GM03348 (cell line): ENCODE results near the gene KCNC2.

Experiments
- DNase-seq: peaks from one replicate; pipeline ENCODE4 v3.0.0; 2012; ENCODE audit warnings: low spot score

Gene KCNC2

DNA sequence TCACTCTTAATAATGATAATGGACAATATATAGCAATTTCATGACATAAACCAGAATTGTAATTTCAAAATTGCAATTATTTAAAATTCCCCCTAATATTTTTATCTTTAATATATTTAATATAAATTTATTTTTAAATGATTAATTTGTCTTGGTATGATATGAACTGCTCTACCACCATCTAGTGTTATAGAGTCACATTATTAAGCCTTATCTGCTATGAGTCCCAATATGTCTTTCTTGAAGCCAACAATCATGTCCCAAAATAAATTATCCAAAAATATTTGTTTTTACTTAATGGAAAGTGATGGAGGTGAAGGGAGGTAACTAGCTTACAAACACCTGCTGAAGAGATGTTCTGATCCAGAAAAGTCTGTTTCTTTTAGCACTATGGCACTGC, 151.4 kb downstream of the KCNC2 start:
- no peak for DNase-seq

DNA sequence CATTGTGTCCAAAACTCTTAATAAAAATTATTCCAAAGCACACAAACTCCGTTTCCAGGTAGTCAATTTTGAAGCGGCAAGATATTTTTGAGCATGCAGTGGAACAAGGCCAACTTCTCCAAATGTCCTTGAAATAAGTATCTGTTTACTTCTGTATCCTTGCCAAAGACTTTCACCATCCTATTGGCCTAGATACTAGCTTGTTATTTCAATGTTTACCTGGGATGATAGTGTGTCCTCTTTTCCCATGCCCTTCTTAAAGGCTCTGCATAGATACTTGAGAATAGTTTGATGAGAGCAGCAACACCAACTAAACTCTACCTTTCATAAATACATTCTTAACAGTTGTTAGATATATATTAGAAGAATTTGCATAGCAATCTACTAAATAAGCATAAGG, 160.9 kb downstream of the KCNC2 start:
- DNase-seq: no peak

DNA sequence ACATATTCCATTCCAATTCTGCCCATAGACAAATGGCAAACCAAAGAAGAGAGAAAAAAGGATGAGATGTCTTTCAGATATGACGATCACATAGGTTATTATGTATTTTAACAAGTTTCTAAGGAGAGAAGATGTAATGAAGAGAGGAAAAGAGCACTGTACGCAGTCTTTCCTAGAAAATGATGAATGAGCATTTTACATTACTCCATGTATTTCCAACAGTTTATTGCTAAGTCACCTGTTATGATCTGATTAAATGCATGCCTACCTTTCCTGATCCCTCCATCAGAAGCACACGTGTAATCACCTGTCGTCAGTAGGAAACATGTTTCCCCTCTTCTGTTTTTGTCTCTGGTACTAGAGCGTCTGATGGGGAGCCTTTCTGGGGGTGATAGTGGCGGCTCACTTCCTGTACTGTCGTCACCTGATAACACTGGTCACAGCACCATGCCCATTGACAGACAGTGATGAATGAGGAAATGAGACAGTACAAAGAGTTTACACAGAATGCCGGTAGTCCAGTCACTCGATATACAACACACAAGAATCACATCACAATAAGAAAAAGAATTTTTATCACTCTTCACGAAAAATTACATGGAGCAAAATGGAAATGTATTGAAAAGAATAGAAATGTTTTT, 161.6 kb downstream of the KCNC2 start:
- DNase-seq: no peak

DNA sequence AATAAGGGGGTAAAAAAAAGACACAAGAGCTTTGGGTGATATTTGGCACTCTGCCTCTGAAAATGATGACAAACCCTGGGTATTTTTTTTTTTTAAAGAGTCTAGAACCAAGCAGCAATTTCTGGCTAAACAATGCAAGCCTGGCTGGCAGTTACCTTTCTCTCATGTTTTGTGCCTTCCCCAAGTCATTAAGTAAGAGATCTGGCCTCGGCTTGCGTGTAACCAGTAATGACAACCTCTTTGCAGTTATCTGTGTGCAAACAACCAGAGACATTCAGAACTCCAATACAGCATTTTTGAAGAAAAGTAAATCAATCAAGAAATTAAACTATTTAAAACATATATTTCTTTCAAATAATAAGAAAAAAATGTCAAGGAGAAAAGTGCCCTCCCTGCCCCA, 167.5 kb downstream of the KCNC2 start:
- no peak for DNase-seq

DNA sequence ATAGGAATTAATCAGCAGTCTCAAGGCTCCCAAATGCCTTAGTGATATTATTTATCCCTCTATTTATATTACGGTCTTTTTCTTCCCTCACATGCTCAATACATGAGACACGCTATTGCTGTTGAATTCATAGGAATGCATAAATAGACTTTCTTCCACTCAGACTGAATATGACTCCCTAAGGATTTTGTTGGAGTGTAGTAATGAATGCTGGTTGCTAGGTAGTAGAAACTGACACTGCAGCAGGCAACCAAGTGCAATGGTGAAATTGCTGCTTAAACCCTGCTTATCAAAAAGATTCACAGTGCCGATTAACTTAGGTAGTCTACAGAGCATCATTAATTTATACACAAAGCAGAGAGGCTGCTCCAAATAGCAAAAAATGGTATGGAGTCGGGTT, 168.2 kb downstream of the KCNC2 start:
- DNase-seq: no peak

DNA sequence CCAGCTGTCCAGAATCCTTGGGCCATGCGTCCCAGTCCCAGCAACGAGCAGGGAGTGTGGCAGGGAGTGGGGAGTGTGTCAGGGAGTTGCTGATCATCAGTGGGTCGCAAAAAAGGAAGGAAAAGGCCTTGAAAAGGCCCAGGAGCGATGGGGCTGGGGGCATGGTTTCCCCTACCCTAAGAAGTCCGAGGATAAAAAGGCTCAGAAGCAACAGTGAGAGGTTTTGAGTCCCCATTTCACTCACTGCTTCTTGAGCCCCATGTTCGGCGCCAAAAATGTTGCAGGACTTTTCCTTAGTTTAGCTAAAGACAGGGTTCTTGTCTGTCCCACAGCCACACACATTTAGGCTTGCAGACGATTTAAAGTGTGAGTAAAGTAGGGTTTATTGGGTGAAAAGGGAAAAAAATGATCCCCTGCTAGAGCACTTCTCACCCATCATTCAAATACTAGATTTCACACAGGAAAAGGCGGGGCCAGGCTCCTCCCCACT, 189.5 kb downstream of the KCNC2 start:
- no peak for DNase-seq

DNA sequence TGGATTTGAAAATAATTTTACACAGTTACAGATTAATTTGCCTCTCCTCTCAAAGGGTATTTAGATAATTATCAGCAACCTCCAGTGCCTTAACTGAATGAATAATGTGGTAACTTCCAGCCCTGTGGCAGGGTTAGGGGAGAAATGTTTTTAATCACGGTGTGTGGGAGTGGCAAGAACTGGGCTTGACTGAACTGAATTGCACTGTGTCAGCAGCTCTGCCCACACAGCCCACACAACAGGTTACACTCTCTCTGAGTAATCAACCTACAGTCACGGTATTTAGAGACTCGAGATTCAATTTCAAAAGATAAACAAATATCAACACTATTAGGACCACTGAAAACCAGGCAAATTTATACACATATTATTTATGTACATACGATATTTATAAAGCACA, 198.5 kb downstream of the KCNC2 start:
- no peak for DNase-seq

DNA sequence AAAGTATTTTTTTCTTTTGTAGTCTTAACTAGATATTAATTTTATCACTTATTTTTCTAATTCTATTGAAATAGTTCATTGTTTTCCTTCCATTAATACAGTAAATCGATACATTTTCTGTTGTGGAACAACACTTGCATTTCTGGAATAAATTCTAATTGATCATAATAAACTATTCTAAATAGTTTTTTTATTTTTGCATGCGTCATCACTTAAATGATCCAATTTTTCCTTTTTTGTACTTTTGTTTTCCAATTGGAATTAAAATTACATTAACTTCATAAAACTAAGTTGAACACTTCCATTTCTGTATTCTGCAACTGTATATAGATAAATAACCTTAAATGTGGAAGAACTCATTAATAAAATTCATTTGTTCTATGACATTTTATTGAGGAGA, 202.5 kb downstream of the KCNC2 start:
- no peak for DNase-seq

DNA sequence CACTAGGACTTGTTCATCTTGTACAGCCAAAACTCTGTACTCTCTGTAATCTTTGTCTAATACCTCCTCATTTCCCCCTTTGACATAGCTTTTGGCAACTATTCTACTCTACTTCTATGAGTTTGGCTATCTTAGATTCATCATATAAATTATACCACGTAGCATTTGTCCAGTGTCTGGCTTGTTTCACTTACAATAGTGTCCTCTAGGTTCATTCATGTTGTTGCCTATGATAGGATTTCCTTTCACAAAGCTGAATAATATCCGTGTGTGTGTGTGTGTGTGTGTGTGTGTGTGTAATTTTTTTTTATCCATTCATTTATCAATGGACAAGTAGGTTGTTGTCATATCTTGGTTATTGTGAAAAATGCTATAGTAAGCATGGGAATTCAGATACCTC, 209.5 kb downstream of the KCNC2 start:
- DNase-seq: no peak

DNA sequence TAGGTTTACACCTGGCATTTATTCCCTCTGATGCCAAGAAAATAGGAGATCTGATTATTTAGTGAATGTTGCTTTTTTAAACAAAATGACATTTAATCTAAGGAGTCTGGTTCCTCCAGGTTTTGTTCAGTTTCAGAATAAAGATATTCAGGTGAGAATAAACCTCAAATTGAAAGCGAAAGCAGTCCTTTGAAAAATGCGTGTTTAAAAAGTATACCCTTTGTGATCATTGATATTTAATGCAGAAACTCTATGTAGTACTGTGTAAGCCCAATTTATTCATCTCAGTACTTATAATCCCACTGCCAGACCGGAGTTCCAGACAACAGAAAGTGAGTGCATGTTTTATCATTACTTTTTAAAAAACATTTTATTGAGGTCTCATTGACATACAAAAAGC, 210.2 kb downstream of the KCNC2 start:
- no peak for DNase-seq
